ENCODE measurements around the gene PIR. TPM values are rescaled to one million over a fixed set of nuclear protein-coding genes. Genes with fewer than 3 reads are reported as not detected.

PIR gene
- total and polyA plus RNA-seq, 3 experiments from 2014 or later = 0.22 to 2.6 (median 1.9) TPM

DNA sequence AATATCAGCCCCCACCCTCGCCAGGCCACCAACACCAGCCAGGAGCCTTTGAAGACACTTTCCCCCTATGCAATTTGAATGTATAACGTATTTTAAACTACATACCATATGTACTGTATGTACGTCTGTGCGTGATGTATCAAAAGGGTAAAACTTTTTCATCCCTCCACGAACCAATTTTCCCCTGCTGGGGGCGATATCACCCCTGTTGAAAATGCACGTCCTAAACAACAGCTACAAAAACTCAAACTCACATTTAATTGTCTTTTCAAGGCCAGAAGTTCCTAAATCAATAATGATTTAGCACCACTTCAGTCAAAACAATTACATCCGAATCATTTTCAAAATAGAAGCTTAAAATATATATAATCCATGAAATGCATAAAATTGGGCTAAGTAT, 110.3 kb downstream of the PIR start:
- Histone ChIP-seq H3K36me3 (ENCODE audit: insufficient read depth, low read length) (no peaks in the 10 kb centered on the region), H3K27me3 (ENCODE audit: insufficient read depth, low read length, poor library complexity, severe bottlenecking) (no peaks in the 10 kb centered on the region), H3K9me3 (ENCODE audit: low read length) (no peaks in the 10 kb centered on the region), H3K4me3 (ENCODE audit: low read length) (no peak overlapping the region), H3K27ac (ENCODE audit: low read depth, low read length) (no peak overlapping the region), H3K4me1 (ENCODE audit: insufficient read depth, low read length) (no peaks in the 10 kb centered on the region)
- Mint-ChIP-seq H3K27me3 (peaks cover 2 to 8% of the 10 kb centered on the region in 2 donors), H3K27ac (no peak overlapping the region), H3K9me3 (no peaks in the 10 kb centered on the region), H3K36me3 (no peaks in the 10 kb centered on the region), H3K4me1 (no peaks in the 10 kb centered on the region), H3K4me3 (no peak overlapping the region)
- ChIA-PET CTCF (no interaction called here), POLR2A (no interaction called here)
- DNase-seq = no peak

DNA sequence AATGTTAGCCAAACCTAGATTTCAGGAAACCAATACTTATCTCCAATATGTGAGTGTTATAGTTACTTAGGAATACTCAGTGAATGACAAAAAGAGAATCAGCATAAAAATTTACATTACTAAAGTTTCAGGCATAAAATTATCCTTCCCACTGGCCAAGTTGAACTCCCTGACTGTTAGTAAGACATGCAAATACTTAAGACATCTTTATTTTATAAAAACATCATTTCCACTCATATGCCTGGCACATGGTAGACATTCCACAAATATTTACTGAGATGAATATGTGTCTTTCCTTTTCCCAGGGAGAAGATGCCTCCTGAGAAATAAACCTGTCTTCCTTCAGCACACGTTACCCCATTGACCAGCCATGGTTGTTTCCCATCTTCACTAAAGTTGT, 116.2 kb downstream of the PIR start:
- H3K27ac ChIP-seq (ENCODE audit: low read depth, low read length) = no peak overlapping the region
- no peaks in the 10 kb centered on the region for H3K9me3 Mint-ChIP-seq
- H3K27me3 ChIP-seq (ENCODE audit: insufficient read depth, low read length, poor library complexity, severe bottlenecking) = no peaks in the 10 kb centered on the region
- CTCF ChIA-PET = no interaction called here
- POLR2A ChIA-PET = no interaction called here
- no peaks in the 10 kb centered on the region for H3K9me3 ChIP-seq (ENCODE audit: low read length)
- H3K27ac Mint-ChIP-seq = no peak overlapping the region
- H3K4me3 ChIP-seq (ENCODE audit: low read length) = no peak overlapping the region
- no peaks in the 10 kb centered on the region for H3K36me3 ChIP-seq (ENCODE audit: insufficient read depth, low read length)
- peaks cover 5 to 10% of the 10 kb centered on the region in 2 donors for H3K27me3 Mint-ChIP-seq
- H3K4me3 Mint-ChIP-seq = no peak overlapping the region
- H3K4me1 Mint-ChIP-seq = no peaks in the 10 kb centered on the region
- H3K4me1 ChIP-seq (ENCODE audit: insufficient read depth, low read length) = no peaks in the 10 kb centered on the region
- H3K36me3 Mint-ChIP-seq = no peaks in the 10 kb centered on the region
- no peak for DNase-seq

DNA sequence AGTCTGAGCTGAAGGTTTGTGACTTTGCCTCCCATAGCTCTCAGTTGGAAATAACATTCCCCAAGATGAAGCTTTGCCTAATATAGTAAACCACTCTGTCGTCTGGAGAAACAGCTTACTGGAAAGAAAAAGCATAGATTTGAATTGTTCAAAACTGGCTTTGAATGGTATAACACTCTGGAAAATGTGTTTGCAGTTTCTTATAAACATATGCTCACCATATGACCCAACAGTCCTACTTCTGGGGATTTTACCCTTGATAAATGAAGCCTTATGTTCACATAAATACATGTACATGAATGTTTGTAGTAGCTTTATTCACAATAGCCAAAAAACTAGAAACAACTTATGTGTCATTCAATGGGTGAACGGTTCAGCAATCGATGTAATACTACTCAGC, 119.2 kb downstream of the PIR start:
- CTCF ChIA-PET = no interaction called here

DNA sequence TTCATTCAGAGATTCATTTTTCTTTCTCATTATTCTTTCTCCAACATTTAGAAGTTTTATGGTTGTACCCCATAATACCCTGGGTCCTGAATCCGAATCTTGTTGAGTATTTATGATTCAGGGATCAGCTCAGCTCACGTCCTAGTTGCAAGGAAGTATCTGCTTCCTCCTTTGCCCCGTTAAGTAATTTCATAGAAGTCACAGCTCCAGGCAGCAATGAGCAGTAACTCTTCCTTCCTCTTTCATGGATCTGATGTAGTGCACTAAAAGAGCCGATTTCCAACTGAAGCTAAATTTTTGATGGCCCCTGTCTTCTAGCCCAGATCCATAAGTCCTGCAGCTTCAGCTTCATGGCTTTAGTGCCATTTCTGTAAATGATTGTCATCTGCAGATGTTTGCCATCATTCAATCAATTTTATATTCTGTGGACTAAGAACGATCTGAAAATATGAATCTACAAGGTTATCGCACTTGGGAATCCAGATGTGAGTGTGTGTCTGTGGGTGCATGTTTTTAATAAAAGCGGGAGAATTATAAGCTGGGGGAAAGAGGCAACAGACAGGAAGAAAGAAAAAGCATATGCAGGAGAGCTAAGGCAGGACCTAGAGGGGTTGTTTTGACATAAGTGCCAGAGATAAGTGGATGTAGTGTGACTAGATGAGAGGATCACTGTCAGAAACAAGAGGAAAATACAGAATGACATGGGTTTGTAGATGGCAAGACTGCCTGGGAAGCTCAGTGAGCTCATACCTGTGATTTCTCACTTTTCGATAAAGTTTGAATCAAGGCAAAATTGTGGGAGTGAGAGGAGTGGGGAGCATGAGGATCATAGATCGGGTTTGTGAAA, 126.4 kb downstream of the PIR start:
- no peak overlapping the region for H3K4me3 ChIP-seq (ENCODE audit: low read length)
- H3K9me3 ChIP-seq (ENCODE audit: low read length) = no peaks in the 10 kb centered on the region
- no peaks in the 10 kb centered on the region for H3K36me3 ChIP-seq (ENCODE audit: insufficient read depth, low read length)
- ChIA-PET CTCF (no interaction called here), POLR2A (no interaction called here)
- Mint-ChIP-seq H3K4me3 (no peak overlapping the region), H3K27ac (peak overlapping the region in 1 of 8 donors; percentile 0), H3K9me3 (no peaks in the 10 kb centered on the region), H3K4me1 (no peaks in the 10 kb centered on the region), H3K27me3 (peaks cover 13 to 24% of the 10 kb centered on the region in 2 donors), H3K36me3 (no peaks in the 10 kb centered on the region)
- H3K27ac ChIP-seq (ENCODE audit: low read depth, low read length) = no peak overlapping the region
- no peak for DNase-seq
- no peaks in the 10 kb centered on the region for H3K4me1 ChIP-seq (ENCODE audit: insufficient read depth, low read length)
- H3K27me3 ChIP-seq (ENCODE audit: insufficient read depth, low read length, poor library complexity, severe bottlenecking) = no peaks in the 10 kb centered on the region

More for the DNA sequence above, 119.2 kb downstream of the PIR start:
- Mint-ChIP-seq H3K27ac (no peak overlapping the region), H3K9me3 (no peaks in the 10 kb centered on the region), H3K36me3 (no peaks in the 10 kb centered on the region), H3K4me3 (no peak overlapping the region), H3K27me3 (peaks cover 7 to 14% of the 10 kb centered on the region in 2 donors), H3K4me1 (no peaks in the 10 kb centered on the region)
- no peak overlapping the region for H3K4me3 ChIP-seq (ENCODE audit: low read length)
- H3K27ac ChIP-seq (ENCODE audit: low read depth, low read length) = no peak overlapping the region
- H3K36me3 ChIP-seq (ENCODE audit: insufficient read depth, low read length) = no peaks in the 10 kb centered on the region
- no peak for DNase-seq
- H3K4me1 ChIP-seq (ENCODE audit: insufficient read depth, low read length) = no peaks in the 10 kb centered on the region
- POLR2A ChIA-PET = interaction anchor here (0.6 kb wide), 1 partner anchor 168 kb away, joined by 4 read pairs; no protein-coding TSS in a partner anchor
- no peaks in the 10 kb centered on the region for H3K9me3 ChIP-seq (ENCODE audit: low read length)
- no peaks in the 10 kb centered on the region for H3K27me3 ChIP-seq (ENCODE audit: insufficient read depth, low read length, poor library complexity, severe bottlenecking)

DNA sequence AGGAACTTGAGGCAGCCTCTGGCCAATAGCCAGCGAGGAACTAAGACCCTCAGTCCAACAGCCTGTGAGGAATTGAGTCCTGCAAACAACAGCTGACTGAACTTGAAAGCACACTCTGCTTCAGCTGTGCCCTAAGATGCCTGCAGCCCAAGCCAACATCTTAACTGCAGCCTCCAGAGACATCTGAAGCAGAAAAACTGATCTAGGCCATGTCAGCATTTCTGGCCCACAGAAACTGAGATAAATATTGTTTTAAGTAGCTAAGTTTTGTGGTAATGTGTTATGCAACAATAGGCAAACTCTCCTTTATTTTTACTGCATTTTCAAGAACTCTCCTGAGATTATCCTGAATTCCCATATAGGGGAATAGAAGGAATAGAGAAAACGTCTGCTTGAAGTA, 133.4 kb downstream of the PIR start:
- no peaks in the 10 kb centered on the region for H3K9me3 Mint-ChIP-seq
- no peaks in the 10 kb centered on the region for H3K9me3 ChIP-seq (ENCODE audit: low read length)
- no peak overlapping the region for H3K4me3 ChIP-seq (ENCODE audit: low read length)
- no peak overlapping the region for H3K27ac Mint-ChIP-seq
- H3K27me3 ChIP-seq (ENCODE audit: insufficient read depth, low read length, poor library complexity, severe bottlenecking) = no peaks in the 10 kb centered on the region
- H3K4me1 Mint-ChIP-seq = no peaks in the 10 kb centered on the region
- no peak for DNase-seq
- H3K36me3 ChIP-seq (ENCODE audit: insufficient read depth, low read length) = no peaks in the 10 kb centered on the region
- H3K27ac ChIP-seq (ENCODE audit: low read depth, low read length) = no peak overlapping the region
- H3K27me3 Mint-ChIP-seq = peaks cover 10 to 13% of the 10 kb centered on the region in 2 donors
- H3K36me3 Mint-ChIP-seq = no peaks in the 10 kb centered on the region
- H3K4me3 Mint-ChIP-seq = no peak overlapping the region
- CTCF ChIA-PET = no interaction called here
- POLR2A ChIA-PET = no interaction called here
- H3K4me1 ChIP-seq (ENCODE audit: insufficient read depth, low read length) = no peaks in the 10 kb centered on the region

DNA sequence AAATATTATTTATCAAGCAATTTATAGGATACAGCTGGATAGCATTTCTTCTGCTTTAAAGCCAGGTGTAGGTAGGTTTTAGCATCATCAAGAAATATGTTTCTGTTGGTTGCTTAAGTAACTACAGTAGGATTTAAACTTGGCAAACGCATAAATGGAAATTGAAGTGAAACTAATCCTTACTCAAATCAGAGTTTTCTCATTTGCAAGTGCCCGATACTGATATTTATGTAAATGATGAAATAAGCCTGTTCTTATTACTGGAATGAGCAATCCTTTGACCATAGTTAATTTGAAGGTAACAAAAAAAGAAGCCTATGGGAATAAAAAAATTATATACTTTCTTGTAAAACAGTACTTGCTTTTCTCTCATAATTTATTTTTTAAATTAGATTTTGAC, 134.6 kb downstream of the PIR start:
- Histone ChIP-seq H3K9me3 (ENCODE audit: low read length) (no peaks in the 10 kb centered on the region), H3K27me3 (ENCODE audit: insufficient read depth, low read length, poor library complexity, severe bottlenecking) (no peaks in the 10 kb centered on the region), H3K36me3 (ENCODE audit: insufficient read depth, low read length) (no peaks in the 10 kb centered on the region), H3K4me3 (ENCODE audit: low read length) (no peak overlapping the region), H3K4me1 (ENCODE audit: insufficient read depth, low read length) (no peaks in the 10 kb centered on the region), H3K27ac (ENCODE audit: low read depth, low read length) (no peak overlapping the region)
- H3K27me3 Mint-ChIP-seq = peaks cover 7 to 9% of the 10 kb centered on the region in 2 donors
- ChIA-PET POLR2A (no interaction called here), CTCF (no interaction called here)
- no peak overlapping the region for H3K4me3 Mint-ChIP-seq
- H3K36me3 Mint-ChIP-seq = no peaks in the 10 kb centered on the region
- H3K4me1 Mint-ChIP-seq = no peaks in the 10 kb centered on the region
- H3K9me3 Mint-ChIP-seq = no peaks in the 10 kb centered on the region
- no peak overlapping the region for H3K27ac Mint-ChIP-seq
- no peak for DNase-seq

DNA sequence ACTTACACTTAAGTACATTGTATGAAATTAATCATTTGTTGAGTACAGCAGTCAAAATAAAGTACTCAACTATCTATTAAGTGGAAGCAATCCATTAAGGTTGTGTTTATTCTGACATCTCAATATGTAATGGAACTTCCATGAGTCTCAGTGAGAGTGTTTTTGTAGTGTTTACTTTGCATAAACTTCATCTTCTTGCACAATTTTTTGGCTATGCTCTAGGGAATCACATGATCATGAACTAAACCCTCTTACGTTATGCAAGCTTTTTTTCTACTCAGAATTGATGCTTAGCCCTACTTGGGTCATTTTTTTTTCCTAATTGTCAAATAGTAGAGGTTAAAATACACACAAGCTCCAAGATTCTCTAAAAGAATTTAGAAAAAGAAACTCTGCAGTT, 136.7 kb downstream of the PIR start:
- no peaks in the 10 kb centered on the region for H3K9me3 Mint-ChIP-seq
- H3K36me3 Mint-ChIP-seq = no peaks in the 10 kb centered on the region
- Histone ChIP-seq H3K27me3 (ENCODE audit: insufficient read depth, low read length, poor library complexity, severe bottlenecking) (no peaks in the 10 kb centered on the region), H3K4me1 (ENCODE audit: insufficient read depth, low read length) (no peaks in the 10 kb centered on the region), H3K9me3 (ENCODE audit: low read length) (no peaks in the 10 kb centered on the region), H3K27ac (ENCODE audit: low read depth, low read length) (no peak overlapping the region), H3K4me3 (ENCODE audit: low read length) (no peak overlapping the region), H3K36me3 (ENCODE audit: insufficient read depth, low read length) (no peaks in the 10 kb centered on the region)
- no peak overlapping the region for H3K27ac Mint-ChIP-seq
- ChIA-PET POLR2A (no interaction called here), CTCF (no interaction called here)
- H3K27me3 Mint-ChIP-seq = peaks cover 4 to 10% of the 10 kb centered on the region in 2 donors
- no peaks in the 10 kb centered on the region for H3K4me1 Mint-ChIP-seq
- DNase-seq = no peak
- H3K4me3 Mint-ChIP-seq = no peak overlapping the region

DNA sequence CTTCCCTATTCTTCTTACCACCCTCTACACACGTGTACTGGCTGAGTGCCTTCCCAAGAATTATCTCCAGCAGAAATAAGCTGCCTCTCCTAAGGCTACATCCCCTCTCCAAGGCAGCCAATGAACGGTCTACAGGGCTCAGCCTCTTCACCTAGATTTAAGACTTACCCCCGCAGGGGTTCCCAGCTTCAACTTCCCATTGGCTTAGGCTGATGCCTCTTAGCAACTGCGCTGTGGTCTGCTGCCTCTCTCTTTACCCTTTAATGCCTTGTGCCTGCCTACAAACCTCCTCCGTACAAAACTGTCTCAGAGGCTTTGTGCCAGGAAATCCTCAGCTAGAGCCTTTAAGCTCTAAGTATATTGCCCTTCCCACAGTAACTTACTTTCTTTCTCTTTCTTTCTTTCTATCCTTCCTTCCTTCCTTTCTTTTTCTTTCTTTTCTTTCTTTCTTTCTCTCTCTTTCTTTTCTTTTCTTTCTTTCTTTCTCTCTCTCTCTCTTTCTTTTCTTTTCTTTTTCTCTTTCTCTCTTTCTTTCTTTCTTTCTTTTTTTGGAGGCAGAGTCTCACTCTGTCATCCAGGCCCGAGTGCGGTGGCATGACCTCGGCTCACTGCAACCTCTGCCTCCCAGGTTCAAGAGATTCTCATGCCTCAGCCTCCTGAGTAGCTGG, 142.7 kb downstream of the PIR start:
- Histone ChIP-seq H3K4me1 (ENCODE audit: insufficient read depth, low read length) (no peaks in the 10 kb centered on the region), H3K27me3 (ENCODE audit: insufficient read depth, low read length, poor library complexity, severe bottlenecking) (no peaks in the 10 kb centered on the region), H3K36me3 (ENCODE audit: insufficient read depth, low read length) (no peaks in the 10 kb centered on the region), H3K9me3 (ENCODE audit: low read length) (no peaks in the 10 kb centered on the region), H3K4me3 (ENCODE audit: low read length) (no peak overlapping the region), H3K27ac (ENCODE audit: low read depth, low read length) (no peak overlapping the region)
- Mint-ChIP-seq H3K4me3 (peak overlapping the region in 1 of 7 donors; percentile 45), H3K9me3 (no peaks in the 10 kb centered on the region), H3K36me3 (no peaks in the 10 kb centered on the region), H3K4me1 (no peaks in the 10 kb centered on the region), H3K27ac (no peak overlapping the region), H3K27me3 (peaks cover 2 to 3% of the 10 kb centered on the region in 2 donors)
- ChIA-PET POLR2A (interaction anchor here (0.6 kb wide), 1 partner anchor 16 kb away, joined by 7 read pairs; no protein-coding TSS in a partner anchor), CTCF (no interaction called here)
- DNase-seq = no peak

Data from CD8-positive, alpha-beta memory T cell (primary cell).